GM19023 (cell line): Measurements from ENCODE around the gene SOX21.

Experiments used
- ATAC-seq: cut with Tn5 transposase; IDR thresholded peaks from one replicate; pipeline ENCODE4 v1.9.1; 2021; ENCODE audit warnings: mild to moderate bottlenecking, moderate library complexity; ENCODE audit not compliant: unreplicated experiment

SOX21 gene

GRCh38 chr13:94679614-94680013 is 32.7 kb downstream of the SOX21 start:
- ATAC-seq, result no peak

GRCh38 chr13:94678845-94679244 is 33.5 kb downstream of the SOX21 start:
- ATAC-seq, result no peak

DNA sequence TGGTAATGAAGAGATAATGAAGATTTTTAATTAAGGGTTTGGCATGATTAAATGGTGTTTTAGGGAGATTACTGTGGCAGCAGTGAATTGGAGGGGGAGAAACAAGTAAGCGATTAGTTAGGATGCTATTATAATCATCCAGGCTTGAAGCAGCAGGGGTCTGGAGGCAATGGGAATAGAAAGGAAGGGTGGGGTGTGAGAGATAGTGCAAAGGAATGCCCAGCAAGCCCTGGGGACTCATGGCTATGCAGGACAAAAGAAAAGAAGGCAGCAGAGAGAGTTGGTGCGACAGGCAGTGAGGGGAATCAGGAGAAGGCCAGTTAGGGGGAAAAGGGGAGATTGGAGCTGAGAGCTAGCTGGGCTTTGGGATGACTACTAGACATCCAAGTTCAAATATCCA is 34.5 kb downstream of the SOX21 start:
- no peak for ATAC-seq

- ATAC-seq, result peak; percentile 73
Observed at GRCh38 chr13:94674609-94675348, 37.6 kb downstream of the SOX21 start.

- no peak for ATAC-seq
Observed at GRCh38 chr13:94673851-94674250, 38.5 kb downstream of the SOX21 start.

GRCh38 chr13:94672400-94672799 is 39.9 kb downstream of the SOX21 start:
- ATAC-seq, result no peak

- no peak for ATAC-seq
Observed at GRCh38 chr13:94667190-94667589, 45.2 kb downstream of the SOX21 start.

- ATAC-seq, result no peak
Observed at GRCh38 chr13:94666065-94666464, 46.3 kb downstream of the SOX21 start.

- no peak for ATAC-seq
Observed at GRCh38 chr13:94664889-94665288, 47.5 kb downstream of the SOX21 start.

- no peak for ATAC-seq
Observed at GRCh38 chr13:94662274-94662945, 49.9 kb downstream of the SOX21 start.

GRCh38 chr13:94661406-94661805 is 50.9 kb downstream of the SOX21 start:
- no peak for ATAC-seq

- ATAC-seq, result no peak
Observed at GRCh38 chr13:94660695-94661326, 51.5 kb downstream of the SOX21 start.
